Islet of Langerhans (tissue), 1 donor: Measurements from ENCODE around the gene PCDHB14.
"Not testable (repeated sequence)": the region's sequence is repeated elsewhere in the genome, so short reads cannot be mapped to it uniquely, and the experiment has no call there.

Source experiments
- FAIRE-seq: peaks from one replicate; lab custom pipeline; 2011; peaks lifted over from hg19 to GRCh38; lab: Jason Lieb, UNC

The PCDHB14 gene

GRCh38 chr5:141210281-141210680, 12.9 kb upstream of the PCDHB14 start:
- not testable (repeated sequence) for FAIRE-seq

- FAIRE-seq, result not testable (repeated sequence)
Measured at GRCh38 chr5:141210849-141211248, 12.3 kb upstream of the PCDHB14 start.

- FAIRE-seq, result not testable (repeated sequence)
Measured at GRCh38 chr5:141213656-141214339, 9.3 kb upstream of the PCDHB14 start, which contains the start of gene PCDHB13. PCDHB13 (plus strand) TSS chr5:141213919; CDS start chr5:141214124, 205 bp downstream.

GRCh38 chr5:141214583-141214982, 8.6 kb upstream of the PCDHB14 start:
- FAIRE-seq, result not testable (repeated sequence)

- not testable (repeated sequence) for FAIRE-seq
Measured at GRCh38 chr5:141215504-141215903, 7.6 kb upstream of the PCDHB14 start.

GRCh38 chr5:141216035-141216434, 7.1 kb upstream of the PCDHB14 start:
- FAIRE-seq, result not testable (repeated sequence)

- not testable (repeated sequence) for FAIRE-seq
Measured at GRCh38 chr5:141224844-141225243, 1.7 kb downstream of the PCDHB14 start.

- FAIRE-seq, result not testable (repeated sequence)
Measured at GRCh38 chr5:141225421-141225820, 2.3 kb downstream of the PCDHB14 start.

- no peak for FAIRE-seq
Measured at GRCh38 chr5:141234109-141234667, 11.0 kb downstream of the PCDHB14 start.

- FAIRE-seq, result not testable (repeated sequence)
Measured at GRCh38 chr5:141235922-141236321, 12.8 kb downstream of the PCDHB14 start.

GRCh38 chr5:141236516-141237313, 13.6 kb downstream of the PCDHB14 start:
- FAIRE-seq, result no peak

GRCh38 chr5:141241496-141241895, 18.4 kb downstream of the PCDHB14 start:
- FAIRE-seq, result no peak

- no peak for FAIRE-seq
Measured at GRCh38 chr5:141245250-141245717, 22.1 kb downstream of the PCDHB14 start, which contains the start of gene PCDHB15. PCDHB15 (plus strand) TSS chr5:141245395; CDS start chr5:141245579, 184 bp downstream.

- FAIRE-seq, result not testable (repeated sequence)
Measured at GRCh38 chr5:141246971-141247370, 23.8 kb downstream of the PCDHB14 start.

GRCh38 chr5:141247434-141247833, 24.3 kb downstream of the PCDHB14 start:
- not testable (repeated sequence) for FAIRE-seq

GRCh38 chr5:141250576-141250975, 27.4 kb downstream of the PCDHB14 start:
- FAIRE-seq, result no peak

- no peak for FAIRE-seq
Measured at GRCh38 chr5:141258464-141258863, 35.3 kb downstream of the PCDHB14 start.

- no peak for FAIRE-seq
Measured at GRCh38 chr5:141258948-141259347, 35.8 kb downstream of the PCDHB14 start.

GRCh38 chr5:141260458-141261237, 37.5 kb downstream of the PCDHB14 start:
- FAIRE-seq, result no peak

GRCh38 chr5:141261238-141261546, 38.0 kb downstream of the PCDHB14 start:
- FAIRE-seq, result no peak

- FAIRE-seq, result no peak
Measured at GRCh38 chr5:141269195-141269594, 46.1 kb downstream of the PCDHB14 start.

GRCh38 chr5:141272906-141273305, 49.8 kb downstream of the PCDHB14 start:
- FAIRE-seq, result no peak
